Measurements from ENCODE around the gene CHRM2.
A peak's percentile ranks its signal among the peaks of the same experiment; 100 is the strongest.

The CHRM2 gene

DNA sequence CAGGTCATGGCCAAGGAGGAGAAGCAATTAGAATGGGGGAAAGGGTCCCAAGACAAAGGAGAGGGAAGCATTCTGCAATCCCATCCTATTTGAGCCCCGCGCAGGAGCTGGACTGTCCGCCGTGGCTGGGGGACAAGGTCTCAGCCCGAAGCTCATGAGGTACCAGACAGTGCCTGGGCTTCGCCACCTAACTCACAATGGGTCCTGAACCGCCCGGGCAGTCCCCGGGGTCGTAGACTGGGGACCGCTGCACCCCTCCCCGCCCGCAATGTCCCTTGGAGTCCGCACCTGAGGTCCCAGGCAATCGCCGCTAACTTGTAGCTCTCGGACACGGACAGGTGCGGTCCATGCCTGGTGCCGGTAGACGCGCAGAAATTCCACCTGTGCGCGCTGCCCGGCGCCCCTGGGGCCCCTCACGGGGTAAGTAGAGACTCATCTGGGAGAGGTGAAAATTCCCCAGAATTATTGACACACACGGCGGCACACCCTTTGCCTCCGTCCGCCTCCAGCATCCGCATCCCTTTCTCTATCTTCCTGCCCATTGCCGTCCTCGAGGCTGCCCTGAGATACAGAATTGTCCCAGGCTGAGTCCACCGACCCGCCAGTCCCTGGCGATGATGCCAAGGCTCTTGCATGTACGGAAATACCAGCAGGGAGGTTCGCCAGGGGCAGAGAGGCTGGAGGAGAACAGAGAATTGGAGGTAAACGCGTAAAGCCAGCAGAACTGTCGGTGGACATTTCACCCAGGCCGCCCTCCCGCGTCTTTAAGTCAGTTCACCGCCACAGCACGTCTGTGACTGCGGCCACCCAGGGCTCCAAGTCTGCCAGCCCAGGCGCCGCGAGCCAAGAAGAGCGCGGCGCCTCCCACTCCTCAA is 1.8 kb downstream of the CHRM2 start:
- H3K27me3 ChIP-seq (ENCODE audit: insufficient read depth, low read length): peaks cover 86% of the 10 kb centered on the region
- 3% methylated on average over 54 of the region's 54 CpGs for WGBS
- H3K36me3 ChIP-seq (ENCODE audit: insufficient read depth, low read length): no peaks in the 10 kb centered on the region
- H3K4me1 ChIP-seq (ENCODE audit: insufficient read depth, low read length): peaks cover 19% of the 10 kb centered on the region
- H3K9me3 ChIP-seq (ENCODE audit: insufficient read depth, low read depth, low read length): no peaks in the 10 kb centered on the region
- H3K4me3 ChIP-seq (ENCODE audit: low read length): peak overlapping the region; percentile 49
- no peak overlapping the region for H3K9ac ChIP-seq (ENCODE audit: low read depth, low read length)
- no peak overlapping the region for H3K27ac ChIP-seq (ENCODE audit: low read depth, low read length)

- Histone ChIP-seq H3K9ac (ENCODE audit: low read depth, low read length) (no peak overlapping the region), H3K36me3 (ENCODE audit: insufficient read depth, low read length) (no peaks in the 10 kb centered on the region), H3K4me3 (ENCODE audit: low read length) (peak overlapping the region; percentile 49), H3K27me3 (ENCODE audit: insufficient read depth, low read length) (peaks cover 79% of the 10 kb centered on the region), H3K4me1 (ENCODE audit: insufficient read depth, low read length) (peaks cover 19% of the 10 kb centered on the region), H3K27ac (ENCODE audit: low read depth, low read length) (no peak overlapping the region), H3K9me3 (ENCODE audit: insufficient read depth, low read depth, low read length) (no peaks in the 10 kb centered on the region)
- WGBS: 2% methylated on average over 41 of the region's 41 CpGs
Measured at GRCh38 chr7:136870866-136871487, 2.5 kb downstream of the CHRM2 start.

- H3K9ac ChIP-seq (ENCODE audit: low read depth, low read length): no peak overlapping the region
- H3K4me3 ChIP-seq (ENCODE audit: low read length): no peak overlapping the region
- H3K9me3 ChIP-seq (ENCODE audit: insufficient read depth, low read depth, low read length): no peaks in the 10 kb centered on the region
- 60% methylated on average over 1 of the region's 2 CpGs for WGBS
- H3K27me3 ChIP-seq (ENCODE audit: insufficient read depth, low read length): peaks cover 48% of the 10 kb centered on the region
- no peak overlapping the region for H3K27ac ChIP-seq (ENCODE audit: low read depth, low read length)
- no peaks in the 10 kb centered on the region for H3K36me3 ChIP-seq (ENCODE audit: insufficient read depth, low read length)
- peaks cover 51% of the 10 kb centered on the region for H3K4me1 ChIP-seq (ENCODE audit: insufficient read depth, low read length)
Measured at GRCh38 chr7:136874393-136875032, 6.1 kb downstream of the CHRM2 start.

DNA sequence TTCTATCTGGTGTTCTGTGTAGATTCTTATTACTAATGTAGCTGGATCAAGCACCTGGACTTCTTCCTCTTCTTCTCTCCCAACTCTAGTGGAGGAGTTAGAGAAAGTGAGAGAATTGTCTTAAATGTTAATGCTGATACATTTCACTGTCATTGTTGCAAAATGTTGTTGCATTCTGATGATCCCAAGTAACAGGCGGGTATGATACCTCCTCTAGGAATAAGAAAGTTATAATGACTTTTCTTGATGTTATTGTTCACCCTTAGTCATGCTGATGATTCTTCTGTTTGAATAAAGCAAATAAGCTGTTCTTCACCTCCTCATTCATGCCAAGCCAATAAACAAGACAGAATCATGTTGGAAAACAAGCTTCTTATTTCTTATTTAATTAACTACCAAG is 9.1 kb downstream of the CHRM2 start:
- Histone ChIP-seq H3K9ac (ENCODE audit: low read depth, low read length) (no peak overlapping the region), H3K4me1 (ENCODE audit: insufficient read depth, low read length) (peaks cover 39% of the 10 kb centered on the region), H3K4me3 (ENCODE audit: low read length) (no peak overlapping the region), H3K36me3 (ENCODE audit: insufficient read depth, low read length) (no peaks in the 10 kb centered on the region), H3K27ac (ENCODE audit: low read depth, low read length) (no peak overlapping the region), H3K27me3 (ENCODE audit: insufficient read depth, low read length) (peaks cover 18% of the 10 kb centered on the region), H3K9me3 (ENCODE audit: insufficient read depth, low read depth, low read length) (no peaks in the 10 kb centered on the region)
- 80% methylated on average over 1 of the region's 1 CpG for WGBS

DNA sequence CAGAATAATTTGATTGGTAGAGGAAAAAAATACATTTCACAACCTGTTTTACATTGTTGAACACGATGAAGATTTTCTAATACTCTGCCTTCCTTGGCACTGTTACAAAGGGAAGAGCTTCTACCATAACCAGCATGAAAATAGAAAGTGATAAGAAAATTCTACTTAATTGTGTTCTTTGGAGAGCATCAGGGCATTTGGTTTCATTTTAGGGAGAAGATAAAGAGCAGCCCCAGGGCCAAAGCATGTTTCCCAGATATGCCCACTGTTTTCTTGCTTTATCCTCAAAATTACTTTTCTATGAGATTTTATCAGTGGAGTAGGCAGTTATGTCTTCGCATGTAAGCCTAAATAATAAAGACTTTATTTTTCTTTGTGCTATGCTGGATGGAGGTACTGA is 9.5 kb downstream of the CHRM2 start:
- Histone ChIP-seq H3K27ac (ENCODE audit: low read depth, low read length) (no peak overlapping the region), H3K4me1 (ENCODE audit: insufficient read depth, low read length) (peaks cover 39% of the 10 kb centered on the region), H3K4me3 (ENCODE audit: low read length) (no peak overlapping the region), H3K27me3 (ENCODE audit: insufficient read depth, low read length) (peaks cover 13% of the 10 kb centered on the region), H3K9me3 (ENCODE audit: insufficient read depth, low read depth, low read length) (no peaks in the 10 kb centered on the region), H3K9ac (ENCODE audit: low read depth, low read length) (no peak overlapping the region), H3K36me3 (ENCODE audit: insufficient read depth, low read length) (no peaks in the 10 kb centered on the region)
- 100% methylated on average over 1 of the region's 2 CpGs for WGBS

DNA sequence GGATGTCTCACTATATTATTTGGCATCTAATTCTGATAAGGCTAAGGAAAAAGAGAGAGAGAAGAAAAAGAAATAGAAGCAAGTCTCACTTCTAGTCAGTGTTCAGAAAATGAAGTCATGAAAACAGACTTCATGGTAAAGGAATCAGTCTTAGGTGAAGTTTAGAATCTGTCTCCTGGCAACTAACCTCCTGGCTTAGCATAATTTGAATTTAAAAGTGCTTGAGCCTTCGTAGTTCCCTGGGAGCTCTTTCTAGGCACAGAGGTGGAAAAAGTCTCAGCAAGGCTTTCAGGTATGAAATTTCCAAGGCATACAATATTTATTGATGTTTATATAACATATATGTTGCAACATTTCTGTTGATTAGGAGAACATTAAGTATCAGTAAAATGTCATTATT is 10.4 kb downstream of the CHRM2 start:
- Histone ChIP-seq H3K9me3 (ENCODE audit: insufficient read depth, low read depth, low read length) (no peaks in the 10 kb centered on the region), H3K9ac (ENCODE audit: low read depth, low read length) (no peak overlapping the region), H3K36me3 (ENCODE audit: insufficient read depth, low read length) (no peaks in the 10 kb centered on the region), H3K27me3 (ENCODE audit: insufficient read depth, low read length) (peaks cover 4% of the 10 kb centered on the region), H3K4me3 (ENCODE audit: low read length) (no peak overlapping the region), H3K4me1 (ENCODE audit: insufficient read depth, low read length) (peaks cover 39% of the 10 kb centered on the region), H3K27ac (ENCODE audit: low read depth, low read length) (no peak overlapping the region)
- 10% methylated on average over 1 of the region's 1 CpG for WGBS

- WGBS: 95% methylated on average over 3 of the region's 3 CpGs
- Histone ChIP-seq H3K36me3 (ENCODE audit: insufficient read depth, low read length) (no peaks in the 10 kb centered on the region), H3K27me3 (ENCODE audit: insufficient read depth, low read length) (no peaks in the 10 kb centered on the region), H3K4me1 (ENCODE audit: insufficient read depth, low read length) (peaks cover 22% of the 10 kb centered on the region), H3K4me3 (ENCODE audit: low read length) (no peak overlapping the region), H3K9me3 (ENCODE audit: insufficient read depth, low read depth, low read length) (no peaks in the 10 kb centered on the region), H3K9ac (ENCODE audit: low read depth, low read length) (no peak overlapping the region), H3K27ac (ENCODE audit: low read depth, low read length) (no peak overlapping the region)
Measured at GRCh38 chr7:136883046-136883445, 14.6 kb downstream of the CHRM2 start.

GRCh38 chr7:136884492-136884891 is 16.0 kb downstream of the CHRM2 start:
- no peak overlapping the region for H3K27ac ChIP-seq (ENCODE audit: low read depth, low read length)
- WGBS: 76% methylated on average over 1 of the region's 1 CpG
- no peaks in the 10 kb centered on the region for H3K36me3 ChIP-seq (ENCODE audit: insufficient read depth, low read length)

DNA sequence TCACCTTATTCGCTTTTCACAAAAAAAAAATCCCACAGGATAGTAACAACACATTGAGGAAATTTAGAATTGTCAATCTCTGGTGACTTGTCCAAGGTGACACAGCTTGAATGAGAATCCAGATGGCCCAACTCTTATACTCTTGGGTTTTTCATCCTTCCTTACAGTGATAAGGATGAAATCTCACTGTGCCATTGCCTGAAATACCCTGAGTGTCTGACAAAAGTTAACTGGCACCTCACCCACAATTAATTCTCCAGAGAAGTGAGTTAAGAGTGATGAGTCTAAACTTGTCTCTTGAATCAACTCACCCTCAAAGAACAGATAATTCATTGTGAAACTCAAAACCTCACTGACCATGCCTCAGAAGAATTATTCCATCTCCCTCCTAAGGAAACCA is 18.9 kb downstream of the CHRM2 start:
- H3K9ac ChIP-seq (ENCODE audit: low read depth, low read length): no peak overlapping the region
- no peaks in the 10 kb centered on the region for H3K27me3 ChIP-seq (ENCODE audit: insufficient read depth, low read length)
- H3K4me1 ChIP-seq (ENCODE audit: insufficient read depth, low read length): peaks cover 11% of the 10 kb centered on the region
- H3K36me3 ChIP-seq (ENCODE audit: insufficient read depth, low read length): no peaks in the 10 kb centered on the region
- H3K27ac ChIP-seq (ENCODE audit: low read depth, low read length): no peak overlapping the region
- 100% methylated on average over 1 of the region's 1 CpG for WGBS
- no peaks in the 10 kb centered on the region for H3K9me3 ChIP-seq (ENCODE audit: insufficient read depth, low read depth, low read length)
- H3K4me3 ChIP-seq (ENCODE audit: low read length): no peak overlapping the region

More at GRCh38 chr7:136884492-136884891, 16.0 kb downstream of the CHRM2 start:
- Histone ChIP-seq H3K9ac (ENCODE audit: low read depth, low read length) (no peak overlapping the region), H3K27me3 (ENCODE audit: insufficient read depth, low read length) (no peaks in the 10 kb centered on the region), H3K4me3 (ENCODE audit: low read length) (no peak overlapping the region), H3K4me1 (ENCODE audit: insufficient read depth, low read length) (peaks cover 8% of the 10 kb centered on the region; the same call in 1 of the 2 replicates), H3K9me3 (ENCODE audit: insufficient read depth, low read depth, low read length) (no peaks in the 10 kb centered on the region)

DNA sequence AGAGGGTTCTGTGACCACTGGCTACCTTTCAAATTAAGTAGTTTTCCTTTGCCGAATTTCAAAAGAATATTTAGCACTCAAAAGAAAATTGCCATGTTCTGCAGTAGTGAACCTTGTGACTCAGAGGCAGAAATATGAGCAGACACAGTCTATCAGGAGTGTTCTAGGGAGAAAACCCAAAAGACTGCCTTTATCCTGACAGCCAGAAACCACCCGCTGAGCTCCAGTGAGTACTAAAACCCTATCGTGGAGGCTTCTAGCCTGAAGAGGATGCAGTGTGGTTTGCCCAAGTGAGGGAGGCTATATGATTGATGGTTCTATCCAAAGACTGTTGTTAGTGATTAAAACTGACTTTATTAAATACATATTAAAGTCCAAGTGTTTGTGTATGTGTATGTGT is 21.9 kb downstream of the CHRM2 start:
- Histone ChIP-seq H3K9me3 (ENCODE audit: insufficient read depth, low read depth, low read length) (no peaks in the 10 kb centered on the region), H3K27ac (ENCODE audit: low read depth, low read length) (no peak overlapping the region), H3K4me1 (ENCODE audit: insufficient read depth, low read length) (peaks cover 11% of the 10 kb centered on the region), H3K4me3 (ENCODE audit: low read length) (no peak overlapping the region), H3K36me3 (ENCODE audit: insufficient read depth, low read length) (no peaks in the 10 kb centered on the region), H3K27me3 (ENCODE audit: insufficient read depth, low read length) (no peaks in the 10 kb centered on the region), H3K9ac (ENCODE audit: low read depth, low read length) (no peak overlapping the region)
- 63% methylated on average over 3 of the region's 3 CpGs for WGBS

DNA sequence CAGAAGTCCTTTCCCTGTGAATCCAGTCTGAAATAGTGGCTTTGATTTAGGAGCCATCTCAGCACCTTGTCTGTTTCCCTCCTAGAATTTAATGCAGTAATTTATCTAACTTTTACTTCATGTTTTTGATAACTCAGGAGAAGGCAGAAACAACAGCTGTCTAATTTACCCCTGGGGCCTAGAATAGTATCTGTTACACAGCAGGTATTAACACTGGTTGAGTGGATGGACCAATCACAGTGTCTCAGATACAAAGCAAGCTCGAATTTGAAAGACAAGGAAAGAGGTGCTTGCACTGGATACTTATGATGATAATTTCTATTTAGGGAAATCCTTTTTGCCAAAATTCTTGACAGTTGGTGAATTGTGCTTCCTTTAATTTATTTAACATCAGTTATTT is 23.4 kb downstream of the CHRM2 start:
- Histone ChIP-seq H3K27ac (ENCODE audit: low read depth, low read length) (no peak overlapping the region), H3K36me3 (ENCODE audit: insufficient read depth, low read length) (no peaks in the 10 kb centered on the region), H3K4me3 (ENCODE audit: low read length) (no peak overlapping the region), H3K9me3 (ENCODE audit: insufficient read depth, low read depth, low read length) (no peaks in the 10 kb centered on the region), H3K27me3 (ENCODE audit: insufficient read depth, low read length) (no peaks in the 10 kb centered on the region), H3K9ac (ENCODE audit: low read depth, low read length) (no peak overlapping the region), H3K4me1 (ENCODE audit: insufficient read depth, low read length) (peaks cover 11% of the 10 kb centered on the region)
- 66% methylated on average over 1 of the region's 1 CpG for WGBS

Data from HUES64 (cell line).